ENCODE data around the gene ACOT11. TPM values are rescaled to one million over a fixed set of nuclear protein-coding genes. Genes with fewer than 3 reads are reported as not detected.
A peak's percentile ranks its signal among the peaks of the same experiment; 100 is the strongest.
"Not testable (repeated sequence)": the region's sequence is repeated elsewhere in the genome, so short reads cannot be mapped to it uniquely, and the experiment has no call there.

Gene ACOT11
- total and polyA plus RNA-seq, 4 donors, result 2.8 to 13.5 (median 7.9) TPM

GRCh38 chr1:54623216-54624007 lies 75.4 kb downstream of the ACOT11 start, which contains the start of gene FAM151A:
Gene FAM151A (minus strand): TSS chr1:54623525. CDS start chr1:54623395, 130 bp downstream.
- DNase-seq (no peak), ATAC-seq (ENCODE audit: insufficient read depth, low FRiP score) (no peak)
- Histone ChIP-seq H3K9ac (ENCODE audit: insufficient read depth in 1 of 2, low read length in 2 of 2) (no peak within 1 kb of the TSS), H3K4me1 (ENCODE audit: control insufficient read depth in 5 of 5, insufficient read depth in 5 of 5, low read length in 5 of 5) (no peaks in the 10 kb centered on the region), H3K27ac (ENCODE audit: low read depth in 1 of 2, low read length in 1 of 2) (no peak within 1 kb of the TSS), H3K9me3 (ENCODE audit: control insufficient read depth in 4 of 4, insufficient read depth in 3 of 4, low read length in 3 of 4) (peaks cover 0 to 2% (median 0%) of the 10 kb centered on the region in 4 donors), H3K27me3 (ENCODE audit: control insufficient read depth in 3 of 3, insufficient read depth in 3 of 3, low read length in 2 of 3) (peaks cover 0 to 4% (median 0%) of the 10 kb centered on the region in 3 donors), H3K4me3 (no peak within 1 kb of the TSS), H3K36me3 (ENCODE audit: control insufficient read depth in 4 of 4, insufficient read depth in 4 of 4, low read length in 4 of 4) (no peaks in the 10 kb centered on the region)
- TF ChIP-seq CTCF (IDR thresholded peaks at IDR 0.05; ENCODE audit: control extremely low read depth, extremely low read depth), result no peak
- 70 to 81% methylated on average over 18 of the region's 18 CpGs for WGBS, 2 donors

- Histone ChIP-seq H3K4me1 (ENCODE audit: control insufficient read depth in 5 of 5, insufficient read depth in 5 of 5, low read length in 5 of 5) (no peaks in the 10 kb centered on the region), H3K4me3 (no peak overlapping the region), H3K9me3 (ENCODE audit: control insufficient read depth in 4 of 4, insufficient read depth in 3 of 4, low read length in 3 of 4) (peaks cover 0 to 3% (median 0%) of the 10 kb centered on the region in 4 donors), H3K27ac (ENCODE audit: low read depth in 1 of 2, low read length in 1 of 2) (no peak overlapping the region), H3K27me3 (ENCODE audit: control insufficient read depth in 3 of 3, insufficient read depth in 3 of 3, low read length in 2 of 3) (peaks cover 0 to 4% (median 0%) of the 10 kb centered on the region in 3 donors), H3K9ac (ENCODE audit: insufficient read depth in 1 of 2, low read length in 2 of 2) (no peak overlapping the region), H3K36me3 (ENCODE audit: control insufficient read depth in 4 of 4, insufficient read depth in 4 of 4, low read length in 4 of 4) (no peaks in the 10 kb centered on the region)
- ATAC-seq (ENCODE audit: insufficient read depth, low FRiP score) (no peak), DNase-seq (no peak)
- whole genome bisulfite sequencing, 2 donors, result 73 to 87% methylated on average over 8 of the region's 8 CpGs
- TF ChIP-seq CTCF (IDR thresholded peaks at IDR 0.05; ENCODE audit: control extremely low read depth, extremely low read depth), result no peak
Observed at GRCh38 chr1:54624466-54625464, 76.7 kb downstream of the ACOT11 start.

GRCh38 chr1:54627196-54627595 lies 79.2 kb downstream of the ACOT11 start:
- no peak overlapping the region for H3K27ac ChIP-seq (ENCODE audit: low read depth in 1 of 2, low read length in 1 of 2)
- no peak overlapping the region for H3K9ac ChIP-seq (ENCODE audit: insufficient read depth in 1 of 2, low read length in 2 of 2)
- H3K4me3 ChIP-seq, result no peak overlapping the region
- DNase-seq (no peak), ATAC-seq (ENCODE audit: insufficient read depth, low FRiP score) (no peak)
- WGBS, 2 donors, result 78 to 94% methylated on average over 9 to 10 of the region's 10 CpGs
- no peaks in the 10 kb centered on the region for H3K36me3 ChIP-seq (ENCODE audit: control insufficient read depth in 4 of 4, insufficient read depth in 4 of 4, low read length in 4 of 4)
- no peaks in the 10 kb centered on the region for H3K4me1 ChIP-seq (ENCODE audit: control insufficient read depth in 5 of 5, insufficient read depth in 5 of 5, low read length in 5 of 5)
- no peak for TF ChIP-seq CTCF (IDR thresholded peaks at IDR 0.05; ENCODE audit: control extremely low read depth, extremely low read depth)
- H3K27me3 ChIP-seq (ENCODE audit: control insufficient read depth in 3 of 3, insufficient read depth in 3 of 3, low read length in 2 of 3), result no peaks in the 10 kb centered on the region
- H3K9me3 ChIP-seq (ENCODE audit: control insufficient read depth in 4 of 4, insufficient read depth in 3 of 4, low read length in 3 of 4), result peaks cover 0 to 2% (median 0%) of the 10 kb centered on the region in 4 donors

- not testable (repeated sequence) for H3K9ac ChIP-seq (ENCODE audit: insufficient read depth in 1 of 2, low read length in 2 of 2); H3K27me3 ChIP-seq (ENCODE audit: control insufficient read depth in 3 of 3, insufficient read depth in 3 of 3, low read length in 2 of 3); H3K4me1 ChIP-seq (ENCODE audit: control insufficient read depth in 5 of 5, insufficient read depth in 5 of 5, low read length in 5 of 5); ATAC-seq (ENCODE audit: insufficient read depth, low FRiP score); H3K27ac ChIP-seq (ENCODE audit: low read depth in 1 of 2, low read length in 1 of 2); H3K9me3 ChIP-seq (ENCODE audit: control insufficient read depth in 4 of 4, insufficient read depth in 3 of 4, low read length in 3 of 4); DNase-seq; H3K4me3 ChIP-seq; H3K36me3 ChIP-seq (ENCODE audit: control insufficient read depth in 4 of 4, insufficient read depth in 4 of 4, low read length in 4 of 4)
- 92 to 94% methylated on average over 7 of the region's 7 CpGs for WGBS, 2 donors
Observed at GRCh38 chr1:54635804-54636203, 87.8 kb downstream of the ACOT11 start.

- H3K36me3 ChIP-seq (ENCODE audit: control insufficient read depth in 4 of 4, insufficient read depth in 4 of 4, low read length in 4 of 4); H3K27me3 ChIP-seq (ENCODE audit: control insufficient read depth in 3 of 3, insufficient read depth in 3 of 3, low read length in 2 of 3); H3K27ac ChIP-seq (ENCODE audit: low read depth in 1 of 2, low read length in 1 of 2); H3K4me1 ChIP-seq (ENCODE audit: control insufficient read depth in 5 of 5, insufficient read depth in 5 of 5, low read length in 5 of 5); H3K9ac ChIP-seq (ENCODE audit: insufficient read depth in 1 of 2, low read length in 2 of 2); H3K4me3 ChIP-seq; ATAC-seq (ENCODE audit: insufficient read depth, low FRiP score); H3K9me3 ChIP-seq (ENCODE audit: control insufficient read depth in 4 of 4, insufficient read depth in 3 of 4, low read length in 3 of 4): not testable (repeated sequence)
- DNase-seq, result peak in 1 of 3 donors; percentile 15
- 46 to 64% methylated on average over 14 of the region's 14 CpGs for WGBS, 2 donors
Observed at GRCh38 chr1:54636461-54637446, 88.7 kb downstream of the ACOT11 start.
